Osteoblast (primary cell): Measurements from ENCODE around the gene LOX. TPM values are rescaled to one million over a fixed set of nuclear protein-coding genes. Genes with fewer than 3 reads are reported as not detected.

Experiments used
- total RNA-seq: library from RNA; depleted of rRNA; stranded (reverse); fragments of >200 nt; gene quantifications from 2 replicates; pipeline ENCODE4 v1.2.3, GENCODE V29; 2012

Gene LOX
- total RNA-seq, 1 donor: 317 TPM

Other genes starting within 250 kb of the LOX start
- not detected in 2 replicates for gene FTMT, start 226.4 kb downstream of the LOX start, total RNA-seq
- gene SRFBP1, start 116.3 kb downstream of the LOX start, total RNA-seq: 15.9 and 20.0 TPM in 2 replicates
- 0.29 and 0.72 TPM in 2 replicates for gene ZNF474, start 51.3 kb upstream of the LOX start, total RNA-seq
- 6.2 and 8.0 TPM in 2 replicates for gene SNCAIP, start 234.0 kb upstream of the LOX start, total RNA-seq